HG03354 (cell line): Measurements from ENCODE around the gene HAUS7.
"Not testable (repeated sequence)": the region's sequence is repeated elsewhere in the genome, so short reads cannot be mapped to it uniquely, and the experiment has no call there.

Experiments used
- ATAC-seq: cut with Tn5 transposase; IDR thresholded peaks from one replicate; pipeline ENCODE4 v1.9.1; 2021; ENCODE audit warnings: mild to moderate bottlenecking; ENCODE audit not compliant: unreplicated experiment, poor library complexity, severe bottlenecking

Gene HAUS7

GRCh38 chrX:153416781-153417450 is 53.5 kb downstream of the HAUS7 start:
- no peak for ATAC-seq

- ATAC-seq: no peak
Observed at GRCh38 chrX:153414856-153415510, 55.4 kb downstream of the HAUS7 start.

- ATAC-seq: no peak
Observed at GRCh38 chrX:153413731-153414130, 56.6 kb downstream of the HAUS7 start.

- ATAC-seq: no peak
Observed at GRCh38 chrX:153412746-153413720, 57.3 kb downstream of the HAUS7 start.

GRCh38 chrX:153411988-153412574 is 58.3 kb downstream of the HAUS7 start:
- no peak for ATAC-seq

- ATAC-seq: peak; percentile 47
Observed at GRCh38 chrX:153411255-153411987, 59.0 kb downstream of the HAUS7 start, which contains the start of gene ZFP92. Gene ZFP92, plus strand, starts transcription at chrX:153411472. Its CDS starts 6,851 bp downstream, at chrX:153418323.

GRCh38 chrX:153410888-153411254 is 59.5 kb downstream of the HAUS7 start:
- no peak for ATAC-seq

- no peak for ATAC-seq
Observed at GRCh38 chrX:153410373-153410772, 60.0 kb downstream of the HAUS7 start.

GRCh38 chrX:153409414-153410101 is 60.8 kb downstream of the HAUS7 start:
- no peak for ATAC-seq

- ATAC-seq: no peak
Observed at GRCh38 chrX:153408871-153409351, 61.5 kb downstream of the HAUS7 start.

- ATAC-seq: no peak
Observed at GRCh38 chrX:153408221-153408721, 62.1 kb downstream of the HAUS7 start.

- ATAC-seq: no peak
Observed at GRCh38 chrX:153407736-153408135, 62.6 kb downstream of the HAUS7 start.

GRCh38 chrX:153406903-153407302 is 63.5 kb downstream of the HAUS7 start:
- no peak for ATAC-seq

GRCh38 chrX:153406011-153406410 is 64.4 kb downstream of the HAUS7 start:
- no peak for ATAC-seq

GRCh38 chrX:153405426-153405825 is 65.0 kb downstream of the HAUS7 start:
- ATAC-seq: no peak

- not testable (repeated sequence) for ATAC-seq
Observed at GRCh38 chrX:153404333-153404732, 66.0 kb downstream of the HAUS7 start.

GRCh38 chrX:153401133-153401764 is 69.1 kb downstream of the HAUS7 start, which contains the start of gene PNMA6E:
Gene PNMA6E, minus strand, starts transcription at chrX:153401350. Its CDS starts 2,501 bp downstream, at chrX:153398849.
- ATAC-seq: no peak
